Activated CD8-positive, alpha-beta T cell treated with anti-CD3 and anti-CD28 coated beads for 36 hours (primary cell): ENCODE measurements around the gene MNX1. TPM values are rescaled to one million over a fixed set of nuclear protein-coding genes. Genes with fewer than 3 reads are reported as not detected.

Source experiments
- ATAC-seq: fragments of 200-7000 bp; cut with Tn5 transposase; one replicate; pipeline ENCODE4 v1.10.0; 2021; ENCODE audit warnings: mild to moderate bottlenecking, moderate library complexity
- CTCF ChIA-PET: fragments of 350-600 bp; sonication (Branson Sonifier 250); formaldehyde crosslinking; loops from one replicate; lab custom pipeline; 2021; ENCODE audit warnings: antibody characterized with exemption; lab: Charles Lee
- POLR2A ChIA-PET: fragments of 350-600 bp; sonication (Branson Sonifier 250); formaldehyde crosslinking; loops from one replicate; lab custom pipeline; 2021; ENCODE audit warnings: antibody characterized with exemption; lab: Charles Lee
- DNase-seq: peaks from one replicate; pipeline ENCODE4 v3.0.0-alpha.2; 2020
- H3K27ac Mint-ChIP-seq: one replicate; pipeline ENCODE4 v1.8.0; 2021; ENCODE audit warnings: mild to moderate bottlenecking, mixed read lengths
- H3K27me3 Mint-ChIP-seq: one replicate; pipeline ENCODE4 v1.8.0; 2021; ENCODE audit warnings: mixed read lengths
- H3K36me3 Mint-ChIP-seq: one replicate; pipeline ENCODE4 v1.8.0; 2021; ENCODE audit warnings: low read depth, mixed read lengths
- H3K4me1 Mint-ChIP-seq: one replicate; pipeline ENCODE4 v1.8.0; 2021; ENCODE audit warnings: low read depth, mixed read lengths
- H3K4me3 Mint-ChIP-seq: one replicate; pipeline ENCODE4 v1.8.0; 2021; ENCODE audit warnings: mild to moderate bottlenecking, moderate library complexity, mixed read lengths
- H3K9me3 Mint-ChIP-seq: one replicate; pipeline ENCODE4 v1.8.0; 2021; ENCODE audit warnings: mixed read lengths
- intact Hi-C: fragments of 100-400 bp; cut with micrococcal nuclease; formaldehyde crosslinking; loops from one replicate; pipeline ENCODE4 v1.10.0; 2022
- total RNA-seq, 2 experiments: library from RNA; stranded (reverse); gene quantifications; one replicate each; pipeline ENCODE4 v1.2.3, GENCODE V29; 2021
- TF ChIP-seq, protein P1 (sequence below): fragments of 200-600 bp; IDR thresholded peaks from one replicate; pipeline ENCODE4 v1.8.0; 2022; ENCODE audit warnings: antibody characterized with exemption, mild to moderate bottlenecking

Gene MNX1
- total RNA-seq, 2 experiments from 2014 or later, result not detected

DNA sequence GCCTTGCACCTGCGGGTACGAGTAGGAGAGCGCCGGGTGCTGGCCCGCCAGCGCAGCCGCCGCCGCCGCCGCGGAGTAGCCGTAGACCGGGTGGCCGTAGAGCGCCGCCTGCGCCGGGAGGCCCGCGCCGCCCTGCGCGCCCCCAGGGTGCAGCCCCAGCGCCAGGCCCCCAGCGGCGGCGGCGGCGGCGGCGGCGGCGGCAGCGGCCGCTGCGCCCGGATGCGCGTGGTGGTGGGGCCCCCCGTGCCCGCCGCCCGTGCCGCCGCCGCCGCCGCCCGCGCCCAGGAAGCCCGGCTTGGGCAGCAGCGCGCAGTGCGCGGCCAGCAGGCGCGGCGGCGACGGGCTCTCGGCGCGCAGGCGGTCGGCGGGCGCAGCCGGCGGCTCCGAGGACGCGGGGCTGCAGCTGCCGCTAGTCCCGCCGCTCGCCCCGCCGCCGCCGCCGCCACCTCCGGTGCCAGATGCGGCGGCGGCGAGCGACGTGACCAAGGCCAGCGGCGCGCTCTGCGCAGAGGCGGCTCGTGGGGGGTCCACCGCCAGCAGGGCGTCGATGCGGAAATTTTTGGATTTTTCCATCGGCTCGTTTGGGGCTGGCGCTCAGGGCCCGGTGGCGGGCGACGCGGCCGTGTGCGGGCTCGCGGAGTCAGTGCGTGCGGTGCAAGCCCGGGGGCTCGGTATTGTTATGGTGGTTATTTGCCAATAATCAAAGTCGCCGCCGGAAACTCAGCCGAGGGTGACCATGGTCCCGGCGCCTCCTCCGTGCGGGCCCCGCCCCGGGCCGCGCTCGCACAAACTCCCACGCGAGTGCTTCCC, 480 bp downstream of the MNX1 start:
- no peak for DNase-seq
- intact Hi-C loops, result loop anchor here (10.0 kb wide), 2 partner anchors 1205 to 1505 kb away; no protein-coding TSS in a partner anchor
- peaks cover 10% of the 10 kb centered on the region for H3K4me1 Mint-ChIP-seq
- peaks cover 75% of the 10 kb centered on the region for H3K27me3 Mint-ChIP-seq
- H3K4me3 Mint-ChIP-seq, result peak overlapping the region; percentile 16
- POLR2A ChIA-PET, result interaction anchor here (0.9 kb wide), 1 partner anchor 10 kb away, joined by 3 read pairs; no protein-coding TSS in a partner anchor
- TF ChIP-seq, protein P1, sequence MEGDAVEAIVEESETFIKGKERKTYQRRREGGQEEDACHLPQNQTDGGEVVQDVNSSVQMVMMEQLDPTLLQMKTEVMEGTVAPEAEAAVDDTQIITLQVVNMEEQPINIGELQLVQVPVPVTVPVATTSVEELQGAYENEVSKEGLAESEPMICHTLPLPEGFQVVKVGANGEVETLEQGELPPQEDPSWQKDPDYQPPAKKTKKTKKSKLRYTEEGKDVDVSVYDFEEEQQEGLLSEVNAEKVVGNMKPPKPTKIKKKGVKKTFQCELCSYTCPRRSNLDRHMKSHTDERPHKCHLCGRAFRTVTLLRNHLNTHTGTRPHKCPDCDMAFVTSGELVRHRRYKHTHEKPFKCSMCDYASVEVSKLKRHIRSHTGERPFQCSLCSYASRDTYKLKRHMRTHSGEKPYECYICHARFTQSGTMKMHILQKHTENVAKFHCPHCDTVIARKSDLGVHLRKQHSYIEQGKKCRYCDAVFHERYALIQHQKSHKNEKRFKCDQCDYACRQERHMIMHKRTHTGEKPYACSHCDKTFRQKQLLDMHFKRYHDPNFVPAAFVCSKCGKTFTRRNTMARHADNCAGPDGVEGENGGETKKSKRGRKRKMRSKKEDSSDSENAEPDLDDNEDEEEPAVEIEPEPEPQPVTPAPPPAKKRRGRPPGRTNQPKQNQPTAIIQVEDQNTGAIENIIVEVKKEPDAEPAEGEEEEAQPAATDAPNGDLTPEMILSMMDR, result no peak
- H3K9me3 Mint-ChIP-seq, result no peaks in the 10 kb centered on the region
- H3K27ac Mint-ChIP-seq, result no peak overlapping the region
- no peaks in the 10 kb centered on the region for H3K36me3 Mint-ChIP-seq
- ATAC-seq, result peak; percentile 11
- CTCF ChIA-PET, result no interaction called here

DNA sequence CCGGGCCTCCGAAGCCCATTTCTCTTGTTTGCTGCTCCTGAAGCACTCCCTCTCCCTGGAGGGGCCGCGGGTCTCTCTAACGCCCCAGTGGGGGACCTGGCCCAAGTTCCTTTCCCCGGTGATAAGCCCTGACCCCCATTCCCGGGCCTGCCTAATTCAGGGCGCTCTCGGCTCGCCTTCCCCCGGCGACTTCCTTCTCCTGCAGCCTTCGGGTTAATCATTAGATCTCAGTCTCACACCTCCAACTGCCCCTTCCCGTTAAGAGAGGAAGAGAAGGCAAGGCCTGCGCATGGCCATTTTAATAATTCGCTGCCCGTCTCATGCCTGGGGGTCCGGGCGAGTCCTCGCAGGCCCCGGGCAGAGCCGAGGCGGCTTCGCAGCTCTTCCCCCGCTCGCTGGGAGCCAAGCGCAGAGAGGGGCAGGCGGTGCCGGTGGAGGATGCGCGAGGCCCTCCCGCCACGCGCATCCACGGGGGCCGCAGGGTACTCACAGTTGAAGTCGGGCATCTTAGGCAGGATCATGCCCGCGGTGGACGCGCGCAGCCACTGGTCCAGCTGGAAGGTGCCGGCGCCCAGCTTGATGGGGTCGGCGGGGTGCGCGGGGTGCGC, 1.2 kb downstream of the MNX1 start:
- intact Hi-C loops, result loop anchor here (10.0 kb wide), 1 partner anchor 1504 kb away; no protein-coding TSS in a partner anchor
- POLR2A ChIA-PET, result no interaction called here
- Mint-ChIP-seq H3K27ac (no peak overlapping the region), H3K9me3 (no peaks in the 10 kb centered on the region), H3K27me3 (peaks cover 75% of the 10 kb centered on the region), H3K4me1 (peaks cover 16% of the 10 kb centered on the region), H3K36me3 (no peaks in the 10 kb centered on the region), H3K4me3 (peak overlapping the region; percentile 16)
- TF ChIP-seq, protein P1, result no peak
- CTCF ChIA-PET, result no interaction called here
- DNase-seq, result no peak
- ATAC-seq, result no peak

DNA sequence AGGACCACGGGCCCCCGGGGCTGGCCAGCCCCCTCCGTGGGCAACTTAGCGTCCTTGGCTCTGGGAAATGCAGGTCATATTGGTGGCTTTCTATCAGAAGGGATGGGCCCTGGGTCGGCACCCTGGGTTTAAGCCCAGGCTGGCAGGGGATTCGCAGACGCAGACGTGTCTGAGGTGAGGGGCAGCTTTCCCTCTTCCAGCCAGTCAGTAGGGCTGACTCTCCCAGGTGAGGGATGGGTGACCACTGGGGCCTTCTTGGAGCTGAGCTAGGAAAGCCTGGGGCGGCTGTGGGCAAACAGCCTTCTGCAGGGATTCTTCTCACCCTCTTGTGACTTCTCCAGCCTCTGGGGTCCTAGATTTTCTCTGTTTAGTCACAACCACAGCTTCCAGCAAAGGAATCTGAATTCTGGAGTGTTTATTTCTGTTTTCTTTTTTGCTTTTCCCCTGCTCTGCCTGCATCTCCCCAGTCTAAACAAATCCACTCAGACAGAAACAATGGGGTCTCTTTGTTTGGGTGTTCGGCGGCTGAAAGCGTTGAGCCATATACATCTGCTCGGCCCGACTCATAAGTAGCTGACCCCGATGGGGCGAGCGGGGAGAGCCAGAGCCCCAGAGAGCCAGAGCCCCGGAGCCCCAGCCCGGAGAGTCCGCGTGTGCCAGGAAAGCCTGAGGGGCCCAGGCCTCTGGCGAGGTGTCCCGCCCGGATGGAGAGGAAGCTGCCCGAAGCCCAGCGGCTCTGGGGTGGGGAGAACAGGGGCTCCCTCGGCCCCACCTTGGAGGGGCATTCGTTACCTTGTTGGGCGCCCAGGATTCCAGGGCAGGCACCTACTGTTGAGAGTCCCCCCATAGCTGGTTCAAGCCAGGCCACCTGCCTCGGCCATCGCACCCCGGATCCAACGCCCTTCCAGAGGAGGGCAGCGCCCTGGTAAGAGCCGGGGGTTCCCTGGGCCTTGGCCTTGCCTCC, 2.0 kb downstream of the MNX1 start:
- Mint-ChIP-seq H3K27me3 (peaks cover 76% of the 10 kb centered on the region), H3K4me1 (peaks cover 16% of the 10 kb centered on the region), H3K4me3 (no peak overlapping the region), H3K27ac (no peak overlapping the region), H3K36me3 (no peaks in the 10 kb centered on the region), H3K9me3 (no peaks in the 10 kb centered on the region)
- intact Hi-C loops, result loop anchor here (10.0 kb wide), 1 partner anchor 1504 kb away; no protein-coding TSS in a partner anchor
- TF ChIP-seq, protein P1, result no peak
- DNase-seq (no peak), ATAC-seq (no peak)
- ChIA-PET CTCF (no interaction called here), POLR2A (no interaction called here)

DNA sequence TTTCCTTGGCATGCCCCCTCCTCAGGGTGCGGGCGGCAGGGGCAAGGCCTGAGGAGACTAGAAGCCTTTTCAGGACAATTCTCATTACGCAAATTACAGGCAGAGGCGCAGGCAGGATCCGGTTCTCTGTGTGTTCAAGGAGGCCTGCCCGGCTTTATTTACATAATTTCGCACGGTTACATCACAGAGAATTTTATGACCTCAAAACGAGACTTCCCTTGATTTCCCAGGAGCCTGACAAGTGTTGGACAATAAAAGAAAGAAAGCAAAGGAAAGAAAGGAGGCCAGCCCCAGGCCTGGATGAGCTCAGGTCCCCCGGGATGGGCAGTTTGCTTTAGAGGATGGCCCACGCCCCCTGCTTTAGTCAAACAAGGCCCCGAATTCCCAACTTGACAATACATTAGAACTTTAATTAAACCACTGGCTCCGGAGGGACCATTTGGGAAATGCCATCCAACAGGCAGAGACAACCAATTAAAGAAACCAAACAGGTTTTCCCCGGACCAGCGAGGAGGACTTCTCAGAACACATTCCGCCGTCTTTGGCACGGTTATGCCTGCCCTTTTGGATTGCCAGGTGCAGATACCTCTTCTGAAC, 2.9 kb downstream of the MNX1 start:
- CTCF ChIA-PET, result interaction anchor here (0.7 kb wide), 1 partner anchor 19 kb away, joined by 3 read pairs; no protein-coding TSS in a partner anchor
- H3K4me3 Mint-ChIP-seq, result no peak overlapping the region
- TF ChIP-seq, protein P1, result no peak
- no peak for ATAC-seq
- no peak overlapping the region for H3K27ac Mint-ChIP-seq
- peaks cover 68% of the 10 kb centered on the region for H3K27me3 Mint-ChIP-seq
- no peak for DNase-seq
- H3K4me1 Mint-ChIP-seq, result peaks cover 16% of the 10 kb centered on the region
- no peaks in the 10 kb centered on the region for H3K36me3 Mint-ChIP-seq
- POLR2A ChIA-PET, result no interaction called here
- intact Hi-C loops, result loop anchor here (10.0 kb wide), 1 partner anchor 1503 kb away; no protein-coding TSS in a partner anchor
- no peaks in the 10 kb centered on the region for H3K9me3 Mint-ChIP-seq
